HCT116 (cell line): ENCODE data around the gene ENTPD5. TPM values are rescaled to one million over a fixed set of nuclear protein-coding genes. Genes with fewer than 3 reads are reported as not detected.

Experiments used
- ATAC-seq: fragments of 200-7000 bp; cut with Tn5 transposase; 2 replicates; pipeline ENCODE4 v1.9.1; 2020; ENCODE audit warnings: mild to moderate bottlenecking, moderate library complexity
- BruUV-seq: library from RNA; stranded (reverse); fragments of 400-500 nt; replicated peaks from 2 replicates; lab custom pipeline; 2021; lab: Mats Ljungman, UMichigan
- CTCF ChIA-PET: fragments of 300-600 bp; sonication (Branson Sonifier 250); formaldehyde crosslinking; loops from one replicate; lab custom pipeline; 2021; ENCODE audit warnings: antibody characterized with exemption; lab: Charles Lee
- POLR2A ChIA-PET: fragments of 300-600, 350-600 bp; sonication (Branson Sonifier 250); formaldehyde crosslinking; loops from one replicate; lab custom pipeline; 2021; ENCODE audit warnings: antibody characterized with exemption; lab: Charles Lee
- RAD21 ChIA-PET, 2 experiments: fragments of 300-600 bp; sonication (Branson Sonifier 250); formaldehyde crosslinking; loops; one replicate each; lab custom pipeline; 2023; ENCODE audit warnings: low total read pairs in 2 of 2; ENCODE audit not compliant: uncharacterized antibody in 2 of 2, unreplicated experiment in 2 of 2, low non-redundant PET in 1 of 2; lab: Charles Lee
- DNase-seq: peaks from one replicate; pipeline ENCODE4 v3.0.0-alpha.2; 2010; ENCODE audit warnings: low read depth, low spot score
- H2AFZ ChIP-seq: fragments of 200-600 bp; shearing (Covaris generic), sonication (generic); 2 replicates; pipeline ENCODE4 v1.6.1; 2017; ENCODE audit warnings: low read depth, mixed run types, mixed read lengths, antibody characterized with exemption, low read length; ENCODE audit not compliant: poor library complexity, severe bottlenecking
- H3K27ac ChIP-seq: 2 replicates; pipeline ENCODE4 v1.5.1; 2012; ENCODE audit warnings: low read depth, low read length
- H3K27me3 ChIP-seq: fragments of 200-600 bp; sonication (generic); 2 replicates; pipeline ENCODE4 v1.6.1; 2016; ENCODE audit warnings: mixed run types, low read length, mixed read lengths; ENCODE audit not compliant: insufficient read depth
- H3K36me3 ChIP-seq, 2 experiments: fragments of 200-500 bp in 1 of 2; fragments of 200-600 bp in 1 of 2; sonication (Bioruptor generic) in 1 of 2; sonication (generic) in 1 of 2; 2 replicates each; pipeline versions ENCODE4 v1.5.1 to v1.6.1; 2014 to 2016; ENCODE audit warnings: low read length in 2 of 2, inconsistent platforms in 1 of 2, mixed read lengths in 1 of 2, mixed run types in 1 of 2; ENCODE audit not compliant: insufficient read depth in 2 of 2, control insufficient read depth in 1 of 2
- H3K4me1 ChIP-seq, 2 experiments: fragments of 200-600 bp in 1 of 2; sonication (generic) in 1 of 2; 2 replicates each; pipeline versions ENCODE4 v1.5.1 to v1.6.1; 2012 to 2017; ENCODE audit warnings: low read length in 2 of 2, inconsistent platforms in 1 of 2, mild to moderate bottlenecking in 1 of 2, mixed read lengths in 1 of 2, mixed run types in 1 of 2, moderate library complexity in 1 of 2; ENCODE audit not compliant: insufficient read depth in 2 of 2, control insufficient read depth in 1 of 2
- H3K4me2 ChIP-seq: fragments of 200-600 bp; sonication (generic); 2 replicates; pipeline ENCODE4 v1.6.1; 2017; ENCODE audit warnings: mixed run types, low read length, mixed read lengths
- H3K4me3 ChIP-seq, 2 experiments: fragments of 200-600 bp in 1 of 2; sonication (generic) in 1 of 2; replicated peaks in 1 of 2; 2 replicates each; pipeline ENCODE4 v1.5.1; 2011 to 2016; ENCODE audit warnings: low read length in 2 of 2, control low read depth in 1 of 2, low read depth in 1 of 2, mild to moderate bottlenecking in 1 of 2, mixed read lengths in 1 of 2, mixed run types in 1 of 2
- H3K79me2 ChIP-seq: fragments of 200-600 bp; sonication (generic); 2 replicates; pipeline ENCODE4 v1.6.1; 2017; ENCODE audit warnings: mild to moderate bottlenecking, mixed run types, low read length, moderate library complexity, mixed read lengths; ENCODE audit not compliant: insufficient read depth
- H3K9ac ChIP-seq: fragments of 200-600 bp; sonication (generic); 2 replicates; pipeline ENCODE4 v1.6.1; 2016; ENCODE audit warnings: low read length, mixed read lengths
- H3K9me2 ChIP-seq: fragments of 200-600 bp; sonication (generic), shearing (Covaris generic); 2 replicates; pipeline ENCODE4 v1.6.1; 2017; ENCODE audit warnings: mixed run types, mild to moderate bottlenecking, moderate library complexity; ENCODE audit not compliant: insufficient read depth
- H3K9me3 ChIP-seq, 2 experiments: fragments of 200-500 bp in 1 of 2; fragments of 200-600 bp in 1 of 2; sonication (Bioruptor generic) in 1 of 2; sonication (generic) in 1 of 2; 2 replicates each; pipeline ENCODE4 v1.6.1; 2014 to 2017; ENCODE audit warnings: low read length in 2 of 2, mixed read lengths in 2 of 2, inconsistent platforms in 1 of 2, low read depth in 1 of 2, mild to moderate bottlenecking in 1 of 2, mixed run types in 1 of 2, moderate library complexity in 1 of 2; ENCODE audit not compliant: control insufficient read depth in 1 of 2, insufficient read depth in 1 of 2
- H4K20me1 ChIP-seq: fragments of 200-600 bp; sonication (generic), shearing (Covaris generic); 2 replicates; pipeline ENCODE4 v1.6.1; 2017; ENCODE audit warnings: mixed run types, mild to moderate bottlenecking, moderate library complexity; ENCODE audit not compliant: insufficient read depth
- ATF3 ChIP-seq: IDR thresholded peaks from 2 replicates; pipeline ENCODE4 v1.6.1; 2012
- CBX3 ChIP-seq: IDR thresholded peaks from 2 replicates; pipeline ENCODE4 v1.6.1; 2012; ENCODE audit warnings: low read depth
- EGR1 ChIP-seq: IDR thresholded peaks from 2 replicates; pipeline ENCODE4 v1.6.1; 2012; ENCODE audit warnings: low read depth
- ELF1 ChIP-seq: IDR thresholded peaks from 2 replicates; pipeline ENCODE4 v1.6.1; 2012; ENCODE audit warnings: low read depth, borderline replicate concordance
- EZH2 ChIP-seq: fragments of 200-600 bp; sonication (generic); IDR thresholded peaks from 2 replicates; pipeline ENCODE4 v1.6.1; 2017; ENCODE audit warnings: antibody characterized with exemption, mixed run types
- FOSL1 ChIP-seq: IDR thresholded peaks from 2 replicates; pipeline ENCODE4 v1.6.1; 2012; ENCODE audit warnings: low read depth
- MAX ChIP-seq: IDR thresholded peaks from 2 replicates; pipeline ENCODE4 v1.6.1; 2012
- POLR2AphosphoS5 ChIP-seq: IDR thresholded peaks from 2 replicates; pipeline ENCODE4 v1.6.1; 2011; ENCODE audit warnings: mild to moderate bottlenecking, low read depth, low read length, moderate library complexity
- RAD21 ChIP-seq: IDR thresholded peaks from 2 replicates; pipeline ENCODE4 v1.6.1; 2012; ENCODE audit warnings: low read depth, mild to moderate bottlenecking
- REST ChIP-seq: IDR thresholded peaks from 2 replicates; pipeline ENCODE4 v1.6.1; 2012; ENCODE audit warnings: low read depth
- SIN3A ChIP-seq: IDR thresholded peaks from 2 replicates; pipeline ENCODE4 v1.6.1; 2012; ENCODE audit warnings: low read depth
- SP1 ChIP-seq: IDR thresholded peaks from 2 replicates; pipeline ENCODE4 v1.6.1; 2012; ENCODE audit warnings: low read depth
- TCF7L2 ChIP-seq: IDR thresholded peaks from 2 replicates; pipeline ENCODE4 v1.7.0; 2011; ENCODE audit warnings: borderline replicate concordance, inconsistent platforms; ENCODE audit not compliant: insufficient read depth, insufficient read length; ENCODE audit errors: extremely low read depth
- YY1 ChIP-seq: IDR thresholded peaks from 2 replicates; pipeline ENCODE4 v1.6.1; 2011; ENCODE audit warnings: low read length, low read depth, moderate library complexity, mild to moderate bottlenecking; ENCODE audit not compliant: insufficient replicate concordance; ENCODE audit errors: extremely low read depth
- ZFX ChIP-seq: fragments of 450-650 bp; IDR thresholded peaks from 2 replicates; pipeline ENCODE4 v1.6.1; 2017
- intact Hi-C: fragments of 100-400 bp; cut with micrococcal nuclease; formaldehyde crosslinking; loops from 2 replicates; pipeline ENCODE4 v1.10.0; 2022
- total RNA-seq: library from RNA; stranded (reverse); gene quantifications from one replicate; pipeline ENCODE4 v1.2.1, GENCODE V29; 2021; ENCODE audit not compliant: unreplicated experiment
- TF ChIP-seq, protein P1 (sequence below): IDR thresholded peaks from 2 replicates; pipeline ENCODE4 v1.6.1; 2011; ENCODE audit warnings: mild to moderate bottlenecking, low read length, moderate library complexity; ENCODE audit not compliant: insufficient replicate concordance; ENCODE audit errors: extremely low read depth

ENTPD5 gene
- total RNA-seq, 1 experiment from 2014 or later: 14.4 TPM

DNA sequence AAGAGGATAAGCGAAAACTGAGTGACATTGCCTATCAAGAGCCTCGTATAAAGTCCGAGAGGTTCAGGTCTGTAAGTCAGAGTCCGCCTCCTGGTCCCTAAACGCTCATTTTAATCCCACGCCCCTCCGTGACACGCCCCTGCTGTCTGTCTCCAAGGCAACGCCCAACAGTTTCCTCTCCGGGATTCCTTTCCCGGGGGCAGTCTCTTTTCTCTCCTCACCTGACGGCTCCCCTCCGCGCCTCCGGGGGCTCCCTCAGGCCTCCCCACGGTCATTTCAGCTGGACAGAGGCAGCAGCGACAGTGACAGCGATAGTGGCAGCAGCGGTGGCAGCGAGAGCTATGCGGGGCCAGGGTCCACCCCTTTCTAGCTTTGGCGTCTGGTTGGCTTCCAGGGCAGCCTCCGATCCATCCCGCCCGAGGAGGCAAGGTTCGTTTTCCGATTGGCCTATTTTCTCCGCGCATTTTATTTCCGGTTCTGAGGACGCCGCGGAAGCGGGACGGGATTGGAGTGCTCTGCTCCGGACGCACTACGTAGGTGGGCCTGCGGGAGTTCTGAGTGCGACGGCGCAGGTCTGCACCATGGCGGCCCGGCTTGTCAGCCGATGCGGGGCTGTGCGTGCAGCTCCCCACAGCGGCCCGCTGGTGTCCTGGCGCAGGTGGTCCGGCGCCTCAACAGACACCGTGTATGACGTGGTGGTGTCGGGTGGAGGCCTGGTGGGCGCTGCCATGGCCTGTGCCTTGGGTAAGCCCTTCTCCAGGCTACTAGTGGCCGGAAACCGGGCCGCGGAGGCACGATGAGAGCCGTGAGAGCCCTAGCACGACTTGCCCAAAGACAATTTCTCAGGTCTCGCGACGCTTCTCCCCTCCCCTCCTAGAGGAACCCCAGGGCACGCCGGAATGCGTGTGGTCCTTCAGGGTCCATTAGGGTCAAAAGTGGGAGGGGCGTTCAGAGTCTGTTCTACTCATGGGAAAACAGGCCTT, 69.0 kb downstream of the ENTPD5 start, which contains the start of the genes COQ6 and FAM161B:
TSS of gene COQ6 (plus strand) at position 551 of the 983 bp plus-strand sequence. CDS start at position 582, 31 bp downstream.
TSS of gene FAM161B (minus strand) at position 343 of the 983 bp plus-strand sequence. CDS start at position 275, 68 bp downstream.
- Histone ChIP-seq H3K9me2 (no peaks in the 10 kb centered on the region), H3K9me3 (no peaks in the 10 kb centered on the region), H3K4me2 (peak within 1 kb of the TSS; percentile 81), H3K9ac (peak within 1 kb of the TSS; percentile 80), H4K20me1 (no peaks in the 10 kb centered on the region), H3K4me1 (peaks cover 4 to 17% of the 10 kb centered on the region in 2 experiments; a peak in 2 of 4 replicates), H3K79me2 (no peaks in the 10 kb centered on the region; the same call in 1 of the 2 replicates), H3K36me3 (peaks cover 0 to 8% of the 10 kb centered on the region in 2 experiments; a peak in 2 of 4 replicates), H3K4me3 (peak within 1 kb of the TSS; percentile 61 to 81), H3K27me3 (no peaks in the 10 kb centered on the region), H3K27ac (peak within 1 kb of the TSS; percentile 81), H2AFZ (peak within 1 kb of the TSS; percentile 71)
- DNase-seq (peak; percentile 97), ATAC-seq (peak; percentile 93)
- ChIA-PET RAD21 (interaction anchor here in 1 of 2 experiments (0.8 kb wide), 1 partner anchor 221 kb away, joined by 3 read pairs; no protein-coding TSS in a partner anchor), CTCF (interaction anchor here (0.9 to 2.1 kb wide), 3 partner anchors 14 to 222 kb away, joined by 3 to 6 read pairs (median 5); no protein-coding TSS in a partner anchor), POLR2A (interaction anchor here (0.6 to 1.0 kb wide), 6 partner anchors 11 to 371 kb away, joined by 3 to 7 read pairs (median 4); partner anchors contain the start of gene ZNF410)
- BruUV-seq: no TSS peak
- intact Hi-C loops: loop anchor here (5.0 kb wide), 2 partner anchors 67 to 223 kb away; partner anchors contain the start of genes BBOF1 and ENTPD5
- TF ChIP-seq TCF7L2 (peak; percentile 60), EZH2 (no peak), ELF1 (peak; percentile 67), SP1 (peak; percentile 84), SIN3A (peak; percentile 95), EGR1 (no peak), ZFX (peak; percentile 88), CBX3 (no peak), FOSL1 (no peak), ATF3 (no peak), MAX (peak; percentile 82), REST (no peak), POLR2AphosphoS5 (peak; percentile 69), RAD21 (no peak), YY1 (peak; percentile 87)
- TF ChIP-seq, protein P1, sequence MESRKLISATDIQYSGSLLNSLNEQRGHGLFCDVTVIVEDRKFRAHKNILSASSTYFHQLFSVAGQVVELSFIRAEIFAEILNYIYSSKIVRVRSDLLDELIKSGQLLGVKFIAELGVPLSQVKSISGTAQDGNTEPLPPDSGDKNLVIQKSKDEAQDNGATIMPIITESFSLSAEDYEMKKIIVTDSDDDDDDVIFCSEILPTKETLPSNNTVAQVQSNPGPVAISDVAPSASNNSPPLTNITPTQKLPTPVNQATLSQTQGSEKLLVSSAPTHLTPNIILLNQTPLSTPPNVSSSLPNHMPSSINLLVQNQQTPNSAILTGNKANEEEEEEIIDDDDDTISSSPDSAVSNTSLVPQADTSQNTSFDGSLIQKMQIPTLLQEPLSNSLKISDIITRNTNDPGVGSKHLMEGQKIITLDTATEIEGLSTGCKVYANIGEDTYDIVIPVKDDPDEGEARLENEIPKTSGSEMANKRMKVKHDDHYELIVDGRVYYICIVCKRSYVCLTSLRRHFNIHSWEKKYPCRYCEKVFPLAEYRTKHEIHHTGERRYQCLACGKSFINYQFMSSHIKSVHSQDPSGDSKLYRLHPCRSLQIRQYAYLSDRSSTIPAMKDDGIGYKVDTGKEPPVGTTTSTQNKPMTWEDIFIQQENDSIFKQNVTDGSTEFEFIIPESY: no peak
